ENCODE measurements around the gene FUT7. TPM values are rescaled to one million over a fixed set of nuclear protein-coding genes. Genes with fewer than 3 reads are reported as not detected.

FUT7 gene
- total RNA-seq, 6 donors from 2014 or later, result 0.94 to 2.3 (median 2.0) TPM; not detected in 1

- peak in 1 of 2 donors; percentile 74 for DNase-seq
Measured at GRCh38 chr9:136984464-136985026, 47.3 kb downstream of the FUT7 start.

GRCh38 chr9:136983656-136984314 lies 48.1 kb downstream of the FUT7 start:
- DNase-seq, result no peak

More at GRCh38 chr9:136984464-136985026, 47.3 kb downstream of the FUT7 start:
- Histone ChIP-seq H3K36me3 (no peaks in the 10 kb centered on the region), H3K9me3 (no peaks in the 10 kb centered on the region), H3K4me1 (peaks cover 15 to 37% (median 30%) of the 10 kb centered on the region in 4 donors), H3K27me3 (peaks cover 0 to 18% (median 13%) of the 10 kb centered on the region in 4 donors), H3K27ac (no peak overlapping the region), H3K4me3 (no peak overlapping the region)
- ATAC-seq (ENCODE audit: low FRiP score in 2 of 2), result no peak
- WGBS, 2 donors, result 58 to 100% methylated on average over 1 to 21 of the region's 29 CpGs
- TF ChIP-seq CTCF (IDR thresholded peaks at IDR 0.05) (no peak), EP300 (IDR thresholded peaks at IDR 0.05) (no peak), POLR2AphosphoS5 (IDR thresholded peaks at IDR 0.05) (no peak), POLR2A (IDR thresholded peaks at IDR 0.05) (no peak)

GRCh38 chr9:136983167-136983566 lies 48.7 kb downstream of the FUT7 start:
- no peak for ATAC-seq (ENCODE audit: low FRiP score in 2 of 2)
- no peaks in the 10 kb centered on the region for H3K36me3 ChIP-seq
- H3K4me1 ChIP-seq, result peaks cover 15 to 46% (median 35%) of the 10 kb centered on the region in 4 donors
- peaks cover 0 to 18% (median 13%) of the 10 kb centered on the region in 4 donors for H3K27me3 ChIP-seq
- H3K9me3 ChIP-seq, result no peaks in the 10 kb centered on the region
- peak in 1 of 2 donors; percentile 59 for DNase-seq
- TF ChIP-seq POLR2AphosphoS5 (IDR thresholded peaks at IDR 0.05) (no peak), POLR2A (IDR thresholded peaks at IDR 0.05) (no peak), CTCF (IDR thresholded peaks at IDR 0.05) (no peak), EP300 (IDR thresholded peaks at IDR 0.05) (no peak)
- WGBS, 2 donors, result 84 to 86% methylated on average over 2 to 9 of the region's 9 CpGs
- H3K4me3 ChIP-seq, result no peak overlapping the region
- peak overlapping the region in 2 of 4 donors; percentile 81 to 85 for H3K27ac ChIP-seq

More at GRCh38 chr9:136983656-136984314, 48.1 kb downstream of the FUT7 start:
- TF ChIP-seq CTCF (IDR thresholded peaks at IDR 0.05) (no peak), POLR2AphosphoS5 (IDR thresholded peaks at IDR 0.05) (no peak)
- WGBS, 2 donors, result 83 to 94% methylated on average over 9 to 11 of the region's 11 CpGs
- no peak overlapping the region for H3K27ac ChIP-seq
- ATAC-seq (ENCODE audit: low FRiP score in 2 of 2), result no peak
- no peak overlapping the region for H3K4me3 ChIP-seq
- peaks cover 0 to 18% (median 13%) of the 10 kb centered on the region in 4 donors for H3K27me3 ChIP-seq
- peaks cover 15 to 44% (median 31%) of the 10 kb centered on the region in 4 donors for H3K4me1 ChIP-seq
- H3K9me3 ChIP-seq, result no peaks in the 10 kb centered on the region
- H3K36me3 ChIP-seq, result no peaks in the 10 kb centered on the region

GRCh38 chr9:136982232-136983051 lies 49.4 kb downstream of the FUT7 start, which contains the start of gene LCNL1:
LCNL1 (plus strand) TSS chr9:136982993; CDS start chr9:136983587, 594 bp downstream.
- Histone ChIP-seq H3K4me1 (peaks cover 21 to 53% (median 42%) of the 10 kb centered on the region in 4 donors), H3K36me3 (no peaks in the 10 kb centered on the region), H3K9me3 (no peaks in the 10 kb centered on the region), H3K27ac (peak within 1 kb of the TSS; percentile 79 to 87 (median 83)), H3K27me3 (peaks cover 0 to 18% (median 13%) of the 10 kb centered on the region in 4 donors), H3K4me3 (no peak within 1 kb of the TSS)
- DNase-seq (peak in 1 of 2 donors; percentile 77), ATAC-seq (ENCODE audit: low FRiP score in 2 of 2) (no peak)
- WGBS, 2 donors, result 71 to 84% methylated on average over 8 to 18 of the region's 18 CpGs
- TF ChIP-seq POLR2A (IDR thresholded peaks at IDR 0.05) (no peak), CTCF (IDR thresholded peaks at IDR 0.05) (no peak), EP300 (IDR thresholded peaks at IDR 0.05) (no peak), POLR2AphosphoS5 (IDR thresholded peaks at IDR 0.05) (no peak)
